ENCODE results near the gene GRM5. TPM values are rescaled to one million over a fixed set of nuclear protein-coding genes. Genes with fewer than 3 reads are reported as not detected.

GRM5 gene
- total and polyA plus RNA-seq, 4 donors = not detected

GRCh38 chr11:88744140-88744539 is 321.6 kb downstream of the GRM5 start:
- TF ChIP-seq YY1 (IDR thresholded peaks at IDR 0.05) (no peak), ZBTB33 (IDR thresholded peaks at IDR 0.05) (no peak), RXRA (IDR thresholded peaks at IDR 0.05) (no peak), SP1 (IDR thresholded peaks at IDR 0.05) (no peak), TAF1 (conservative IDR thresholded peaks at IDR 0.05) (no peak), FOXA2 (IDR thresholded peaks at IDR 0.05) (no peak), JUND (IDR thresholded peaks at IDR 0.05) (no peak), HNF4A (conservative IDR thresholded peaks at IDR 0.05) (no peak)
- no peak overlapping the region for H3K27ac ChIP-seq (ENCODE audit: low read depth in 1 of 2, low read length in 2 of 2)
- no peak overlapping the region for H3K4me3 ChIP-seq (ENCODE audit: low read depth in 1 of 3, low read length in 3 of 3)
- H3K9me3 ChIP-seq (ENCODE audit: control insufficient read depth in 4 of 4, low read length in 3 of 4) = no peaks in the 10 kb centered on the region
- H3K9ac ChIP-seq (ENCODE audit: low read depth in 1 of 2, low read length in 2 of 2) = no peak overlapping the region
- WGBS = 91% methylated on average over 4 of the region's 4 CpGs
- H3K4me1 ChIP-seq (ENCODE audit: control insufficient read depth in 4 of 4, insufficient read depth in 4 of 4, low read length in 3 of 4) = no peaks in the 10 kb centered on the region
- no peaks in the 10 kb centered on the region for H3K36me3 ChIP-seq (ENCODE audit: control insufficient read depth in 4 of 4, insufficient read depth in 3 of 4, low read depth in 1 of 4, low read length in 3 of 4)
- H3K27me3 ChIP-seq (ENCODE audit: control insufficient read depth in 4 of 4, insufficient read depth in 4 of 4, low read length in 3 of 4) = no peaks in the 10 kb centered on the region
- DNase-seq (ENCODE audit: low spot score) = no peak

DNA sequence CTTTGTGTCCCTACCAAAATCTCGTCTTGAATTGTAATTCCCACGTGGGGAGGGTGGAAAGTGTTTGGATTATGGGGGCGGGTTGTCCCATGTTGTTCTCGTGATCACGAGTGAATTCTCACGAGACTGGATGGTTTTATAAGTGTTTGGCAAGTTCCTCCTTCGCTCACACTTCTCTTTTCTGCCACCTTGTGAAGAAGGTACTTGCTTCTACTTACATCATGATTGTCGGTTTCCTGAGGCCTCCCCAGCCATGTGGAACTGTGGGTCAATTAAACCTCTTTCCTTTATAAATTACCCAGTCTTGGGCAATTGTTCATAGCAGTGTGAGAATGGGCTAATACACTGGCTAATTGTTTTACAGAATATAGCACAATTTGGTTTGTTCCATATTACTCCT is 326.3 kb downstream of the GRM5 start:
- TF ChIP-seq SP1 (IDR thresholded peaks at IDR 0.05) (no peak), ZBTB33 (IDR thresholded peaks at IDR 0.05) (no peak), JUND (IDR thresholded peaks at IDR 0.05) (no peak), FOXA2 (IDR thresholded peaks at IDR 0.05) (no peak), RAD21 (IDR thresholded peaks at IDR 0.05) (no peak), EGR1 (IDR thresholded peaks at IDR 0.05; ENCODE audit: low read depth in 2 of 2) (no peak), GABPA (IDR thresholded peaks at IDR 0.05 in 1 of 2, conservative IDR thresholded peaks at IDR 0.05 in 1 of 2) (no peak), MAX (IDR thresholded peaks at IDR 0.05) (no peak), HNF4A (conservative IDR thresholded peaks at IDR 0.05) (no peak), HNF4G (IDR thresholded peaks at IDR 0.05) (no peak), NR2F2 (IDR thresholded peaks at IDR 0.05) (no peak), YY1 (IDR thresholded peaks at IDR 0.05) (no peak), RXRA (IDR thresholded peaks at IDR 0.05) (no peak), FOXA1 (IDR thresholded peaks at IDR 0.05) (no peak), TAF1 (conservative IDR thresholded peaks at IDR 0.05) (no peak), CTCF (IDR thresholded peaks at IDR 0.05; ENCODE audit: low read depth, low read length, missing input control) (no peak), REST (IDR thresholded peaks at IDR 0.05) (no peak)
- TF ChIP-seq, protein P1, sequence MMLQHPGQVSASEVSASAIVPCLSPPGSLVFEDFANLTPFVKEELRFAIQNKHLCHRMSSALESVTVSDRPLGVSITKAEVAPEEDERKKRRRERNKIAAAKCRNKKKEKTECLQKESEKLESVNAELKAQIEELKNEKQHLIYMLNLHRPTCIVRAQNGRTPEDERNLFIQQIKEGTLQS (IDR thresholded peaks at IDR 0.05) = no peak
- Histone ChIP-seq H3K4me1 (ENCODE audit: control insufficient read depth in 4 of 4, insufficient read depth in 4 of 4, low read length in 3 of 4) (no peaks in the 10 kb centered on the region), H3K36me3 (ENCODE audit: control insufficient read depth in 4 of 4, insufficient read depth in 3 of 4, low read depth in 1 of 4, low read length in 3 of 4) (no peaks in the 10 kb centered on the region), H3K9ac (ENCODE audit: low read depth in 1 of 2, low read length in 2 of 2) (no peak overlapping the region), H3K9me3 (ENCODE audit: control insufficient read depth in 4 of 4, low read length in 3 of 4) (no peaks in the 10 kb centered on the region), H3K27me3 (ENCODE audit: control insufficient read depth in 4 of 4, insufficient read depth in 4 of 4, low read length in 3 of 4) (no peaks in the 10 kb centered on the region), H3K4me3 (ENCODE audit: low read depth in 1 of 3, low read length in 3 of 3) (no peak overlapping the region), H3K27ac (ENCODE audit: low read depth in 1 of 2, low read length in 2 of 2) (no peak overlapping the region)
- 66% methylated on average over 8 of the region's 8 CpGs for WGBS
- no peak for DNase-seq (ENCODE audit: low spot score)
